Smooth muscle cell (in vitro differentiated cells): ENCODE data around the gene F7. TPM values are rescaled to one million over a fixed set of nuclear protein-coding genes. Genes with fewer than 3 reads are reported as not detected.

Experiments
- DNase-seq: peaks from one replicate; lab custom pipeline; 2025; ENCODE audit not compliant: unreplicated experiment; lab: John Stamatoyannopoulos, UW
- H2AFZ ChIP-seq: fragments of 200-600 bp; sonication (generic); 2 replicates; pipeline ENCODE4 v1.6.0; 2016; ENCODE audit warnings: antibody characterized with exemption, low read depth, mild to moderate bottlenecking
- H3F3A ChIP-seq: fragments of 200-600 bp; sonication (generic); 2 replicates; pipeline ENCODE4 v1.6.0; 2017; ENCODE audit warnings: antibody characterized with exemption, low read depth
- H3K27ac ChIP-seq: fragments of 200-600 bp; sonication (generic); 2 replicates; pipeline ENCODE4 v1.5.1; 2016; ENCODE audit warnings: low read depth, mild to moderate bottlenecking
- H3K27me3 ChIP-seq: fragments of 200-600 bp; sonication (generic); 2 replicates; pipeline ENCODE4 v1.6.1; 2016; ENCODE audit warnings: low read depth, mild to moderate bottlenecking
- H3K36me3 ChIP-seq: fragments of 200-600 bp; sonication (generic); 2 replicates; pipeline ENCODE4 v1.5.1; 2016; ENCODE audit warnings: low read depth
- H3K4me1 ChIP-seq: fragments of 200-600 bp; sonication (generic); 2 replicates; pipeline ENCODE4 v1.5.1; 2016; ENCODE audit warnings: low read depth
- H3K4me2 ChIP-seq: fragments of 200-600 bp; sonication (generic); 2 replicates; pipeline ENCODE4 v1.6.0; 2016; ENCODE audit warnings: mild to moderate bottlenecking
- H3K4me3 ChIP-seq: fragments of 200-600 bp; sonication (generic); 2 replicates; pipeline ENCODE4 v1.5.1; 2016; ENCODE audit warnings: mild to moderate bottlenecking
- H3K79me2 ChIP-seq: fragments of 200-600 bp; sonication (generic); 2 replicates; pipeline ENCODE4 v1.6.0; 2016; ENCODE audit warnings: low read depth, mild to moderate bottlenecking
- H3K9ac ChIP-seq: fragments of 200-600 bp; sonication (generic); 2 replicates; pipeline ENCODE4 v1.6.0; 2016; ENCODE audit warnings: low read depth
- H3K9me3 ChIP-seq: fragments of 200-600 bp; sonication (generic); replicated peaks from 2 replicates; pipeline ENCODE4 v1.5.1; 2016; ENCODE audit warnings: low read depth
- H4K20me1 ChIP-seq: fragments of 200-600 bp; sonication (generic); 2 replicates; pipeline ENCODE4 v1.6.0; 2016; ENCODE audit warnings: low read depth
- WGBS: methylation state at CpG from one replicate; pipeline ENCODE4 v1.1.7; 2016; ENCODE audit warnings: low lambda C conversion rate; 5-methylcytosine and 5-hydroxymethylcytosine counted together
- polyA plus RNA-seq: library from polyadenylated mRNA; unstranded; fragments of >200 nt; fragmentation: Nextera tagmentation; extraction: Ambion mirVana; gene quantifications from 2 replicates; pipeline ENCODE4 v1.2.1, GENCODE V29; 2016
- total RNA-seq: library from RNA; depleted of rRNA; stranded (reverse); fragments of >200 nt; gene quantifications from 2 replicates; pipeline ENCODE4 v1.2.3, GENCODE V29; 2014
- TF ChIP-seq, protein P1 (sequence below): fragments of 200-600 bp; sonication (generic); IDR thresholded peaks from 2 replicates; pipeline ENCODE4 v1.5.1; 2017; ENCODE audit warnings: borderline replicate concordance, mild to moderate bottlenecking, antibody characterized with exemption; ENCODE audit not compliant: insufficient read depth, poor library complexity, severe bottlenecking

F7 gene
- total and polyA plus RNA-seq, 2 experiments from 2014 or later, result 0.63 to 1.7 TPM

DNA sequence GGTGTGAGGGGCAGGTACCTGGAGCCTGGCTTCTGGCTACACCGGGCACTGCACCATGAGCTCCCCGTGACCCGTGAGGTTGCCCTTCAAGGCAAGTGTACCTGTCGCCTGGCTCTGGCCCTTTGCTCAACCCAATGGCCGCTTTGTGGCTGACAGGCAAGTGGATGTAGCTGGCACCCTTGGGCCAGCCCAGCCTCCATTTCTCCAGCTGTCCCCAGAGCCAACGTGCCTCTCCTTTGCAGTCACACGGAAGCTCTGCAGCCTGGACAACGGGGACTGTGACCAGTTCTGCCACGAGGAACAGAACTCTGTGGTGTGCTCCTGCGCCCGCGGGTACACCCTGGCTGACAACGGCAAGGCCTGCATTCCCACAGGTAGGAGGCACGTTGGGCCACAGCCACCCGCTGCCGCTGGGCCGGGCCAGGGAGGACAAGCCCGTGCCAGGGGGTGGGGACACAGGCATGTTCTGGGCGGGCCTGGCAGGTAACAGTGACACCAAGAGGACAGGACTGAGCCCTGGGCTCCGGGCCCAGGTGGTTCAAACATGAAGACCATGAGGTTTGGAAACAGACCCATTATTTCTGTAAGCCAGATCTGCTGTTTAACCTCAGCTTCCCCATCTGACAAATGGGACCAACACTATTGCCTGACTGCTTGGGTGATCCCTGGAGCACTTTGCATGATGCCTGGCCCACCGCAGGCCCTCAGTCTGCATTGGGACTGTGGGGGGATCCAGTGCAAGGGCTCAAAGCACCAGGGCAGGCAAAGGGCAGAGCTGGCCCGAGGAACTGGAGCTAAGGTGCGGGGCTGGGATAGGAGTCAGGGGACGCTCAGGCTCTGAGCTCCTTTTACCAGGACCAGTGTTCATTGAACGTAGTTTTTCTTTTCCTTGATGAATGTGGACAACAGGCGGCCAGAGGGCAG lies 35.3 kb downstream of the F7 start:
- Histone ChIP-seq H2AFZ (no peak overlapping the region), H3K4me3 (no peak overlapping the region), H3K27me3 (no peaks in the 10 kb centered on the region), H3K79me2 (no peaks in the 10 kb centered on the region), H3K27ac (no peak overlapping the region), H3F3A (no peaks in the 10 kb centered on the region), H3K9ac (no peak overlapping the region), H3K4me1 (no peaks in the 10 kb centered on the region), H4K20me1 (no peaks in the 10 kb centered on the region), H3K9me3 (no peaks in the 10 kb centered on the region), H3K4me2 (no peak overlapping the region), H3K36me3 (no peaks in the 10 kb centered on the region)
- WGBS, result 95% methylated on average over 26 of the region's 26 CpGs
- TF ChIP-seq, protein P1, sequence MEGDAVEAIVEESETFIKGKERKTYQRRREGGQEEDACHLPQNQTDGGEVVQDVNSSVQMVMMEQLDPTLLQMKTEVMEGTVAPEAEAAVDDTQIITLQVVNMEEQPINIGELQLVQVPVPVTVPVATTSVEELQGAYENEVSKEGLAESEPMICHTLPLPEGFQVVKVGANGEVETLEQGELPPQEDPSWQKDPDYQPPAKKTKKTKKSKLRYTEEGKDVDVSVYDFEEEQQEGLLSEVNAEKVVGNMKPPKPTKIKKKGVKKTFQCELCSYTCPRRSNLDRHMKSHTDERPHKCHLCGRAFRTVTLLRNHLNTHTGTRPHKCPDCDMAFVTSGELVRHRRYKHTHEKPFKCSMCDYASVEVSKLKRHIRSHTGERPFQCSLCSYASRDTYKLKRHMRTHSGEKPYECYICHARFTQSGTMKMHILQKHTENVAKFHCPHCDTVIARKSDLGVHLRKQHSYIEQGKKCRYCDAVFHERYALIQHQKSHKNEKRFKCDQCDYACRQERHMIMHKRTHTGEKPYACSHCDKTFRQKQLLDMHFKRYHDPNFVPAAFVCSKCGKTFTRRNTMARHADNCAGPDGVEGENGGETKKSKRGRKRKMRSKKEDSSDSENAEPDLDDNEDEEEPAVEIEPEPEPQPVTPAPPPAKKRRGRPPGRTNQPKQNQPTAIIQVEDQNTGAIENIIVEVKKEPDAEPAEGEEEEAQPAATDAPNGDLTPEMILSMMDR, result no peak
- DNase-seq, result no peak

DNA sequence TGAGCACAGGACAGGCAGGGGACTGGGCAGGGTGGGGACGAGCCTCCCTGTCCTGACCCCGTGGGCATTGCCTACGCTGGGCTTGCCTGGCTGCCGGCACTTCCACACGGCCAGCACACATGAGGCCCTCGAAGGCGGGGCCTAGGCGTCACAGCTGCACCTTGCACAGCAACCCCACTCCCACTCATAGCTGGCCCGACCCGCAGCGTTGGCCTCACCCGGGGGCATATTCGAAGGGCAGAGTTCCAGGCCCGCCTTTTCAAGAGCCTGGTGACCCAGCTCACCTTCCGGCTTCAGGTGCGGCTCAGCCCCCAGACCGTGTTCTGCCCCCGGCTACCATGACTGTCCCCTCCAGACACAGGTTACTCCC lies 36.0 kb downstream of the F7 start:
- Histone ChIP-seq H2AFZ (no peak overlapping the region), H3K36me3 (no peaks in the 10 kb centered on the region), H3K9ac (no peak overlapping the region), H3K79me2 (no peaks in the 10 kb centered on the region), H3K27me3 (no peaks in the 10 kb centered on the region), H3K4me2 (no peak overlapping the region), H3K4me1 (no peaks in the 10 kb centered on the region), H3K9me3 (no peaks in the 10 kb centered on the region), H3K4me3 (no peak overlapping the region), H3K27ac (no peak overlapping the region), H4K20me1 (no peaks in the 10 kb centered on the region), H3F3A (no peaks in the 10 kb centered on the region)
- TF ChIP-seq, protein P1, result no peak
- WGBS, result 96% methylated on average over 17 of the region's 18 CpGs
- DNase-seq, result no peak

DNA sequence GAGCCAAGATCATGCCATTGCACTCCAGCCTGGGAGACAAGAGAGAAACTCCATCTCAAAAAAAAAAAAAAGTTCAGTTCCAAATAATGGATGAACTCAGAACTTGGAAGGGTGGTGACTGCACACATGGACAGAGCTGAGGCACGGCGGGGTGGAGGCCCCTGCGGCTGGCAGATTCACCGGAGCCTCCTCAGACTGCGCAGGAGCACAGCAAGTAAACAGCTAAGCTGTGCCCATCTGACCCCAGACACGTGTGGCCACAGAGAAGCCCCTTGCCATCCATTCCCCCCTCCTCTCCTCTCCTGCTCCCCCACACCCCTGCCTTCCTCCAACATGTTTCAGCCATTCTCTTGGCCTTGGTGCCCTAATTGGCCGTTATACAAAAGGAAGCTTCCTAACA lies 37.3 kb downstream of the F7 start:
- Histone ChIP-seq H3K4me1 (no peaks in the 10 kb centered on the region), H3K27me3 (no peaks in the 10 kb centered on the region), H3K27ac (no peak overlapping the region), H4K20me1 (no peaks in the 10 kb centered on the region), H3K36me3 (no peaks in the 10 kb centered on the region), H3K4me3 (no peak overlapping the region), H3K9me3 (no peaks in the 10 kb centered on the region), H2AFZ (no peak overlapping the region), H3K4me2 (no peak overlapping the region), H3K79me2 (no peaks in the 10 kb centered on the region), H3F3A (no peaks in the 10 kb centered on the region), H3K9ac (no peak overlapping the region)
- WGBS, result 90% methylated on average over 7 of the region's 7 CpGs
- TF ChIP-seq, protein P1, result no peak
- DNase-seq, result no peak
